GM06990 (cell line): ENCODE results near the gene AHRR.
A peak's percentile ranks its signal among the peaks of the same experiment; 100 is the strongest.

Experiments
- DNase-seq: peaks from one replicate; pipeline ENCODE4 v3.0.0-alpha.2; 2011; ENCODE audit not compliant: insufficient read length; ENCODE audit errors: extremely low read depth
- H3K27me3 ChIP-seq: replicated peaks from 2 replicates; pipeline ENCODE4 v1.6.0; 2011; ENCODE audit warnings: low read length; ENCODE audit not compliant: control insufficient read depth, insufficient read depth
- H3K36me3 ChIP-seq: 2 replicates; pipeline ENCODE4 v1.5.1; 2011; ENCODE audit warnings: low read length; ENCODE audit not compliant: control insufficient read depth, insufficient read depth
- H3K4me3 ChIP-seq: replicated peaks from 2 replicates; pipeline ENCODE4 v1.5.1; 2011; ENCODE audit warnings: low read depth, mild to moderate bottlenecking, control low read depth, low read length
- TF ChIP-seq, protein P1 (sequence below): IDR thresholded peaks from 2 replicates; pipeline ENCODE4 v1.5.1; 2011; ENCODE audit warnings: low read length, control low read depth, mild to moderate bottlenecking, inconsistent platforms; ENCODE audit not compliant: insufficient read depth, poor library complexity, severe bottlenecking

AHRR gene

DNA sequence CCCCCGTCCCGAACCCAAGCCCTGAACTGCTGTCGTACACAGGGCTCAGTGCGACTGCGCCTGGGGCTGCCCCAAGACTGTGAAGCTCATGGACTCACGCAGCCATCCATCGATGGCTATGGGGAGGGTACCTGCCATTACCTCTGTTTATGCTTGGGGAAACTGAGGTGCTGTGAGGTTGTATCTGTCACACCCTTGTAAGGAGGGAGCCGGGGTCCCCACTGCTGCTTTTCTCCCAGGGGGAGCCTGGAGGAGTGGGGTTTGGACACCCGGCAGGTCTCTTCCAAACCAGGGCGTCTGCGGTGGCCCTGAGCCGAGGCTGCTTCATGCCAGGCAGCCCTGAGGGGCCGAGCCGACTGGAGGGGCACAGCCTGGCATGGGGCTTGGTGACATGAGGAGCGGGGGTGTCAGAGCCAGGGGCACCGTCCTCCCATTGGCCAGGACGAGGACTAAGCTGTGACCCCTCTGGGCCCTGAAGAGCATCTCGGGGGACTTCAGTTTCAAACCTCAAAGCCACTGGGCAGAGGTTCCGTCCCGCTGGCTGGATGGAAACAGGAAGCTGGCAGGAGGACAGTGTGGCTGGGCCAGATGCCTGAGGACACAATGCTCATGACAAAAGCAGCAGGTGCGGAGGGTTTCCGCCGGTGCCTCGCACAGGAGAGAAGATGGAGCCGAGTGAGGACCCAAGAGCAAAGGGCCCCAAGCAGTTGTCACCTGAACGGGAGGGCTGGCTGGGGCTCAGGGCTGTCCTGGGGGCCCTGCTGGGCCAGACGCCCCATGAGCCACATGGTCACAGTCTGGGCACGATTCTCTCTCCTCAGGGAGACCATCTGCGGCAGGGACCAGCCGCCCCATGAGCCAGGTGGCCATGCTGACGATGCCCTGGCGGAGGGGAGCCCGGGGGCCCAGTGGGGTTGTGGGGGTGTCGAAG, 67.0 kb downstream of the AHRR start:
- DNase-seq, result no peak
- H3K36me3 ChIP-seq, result peaks cover 19% of the 10 kb centered on the region
- TF ChIP-seq, protein P1, sequence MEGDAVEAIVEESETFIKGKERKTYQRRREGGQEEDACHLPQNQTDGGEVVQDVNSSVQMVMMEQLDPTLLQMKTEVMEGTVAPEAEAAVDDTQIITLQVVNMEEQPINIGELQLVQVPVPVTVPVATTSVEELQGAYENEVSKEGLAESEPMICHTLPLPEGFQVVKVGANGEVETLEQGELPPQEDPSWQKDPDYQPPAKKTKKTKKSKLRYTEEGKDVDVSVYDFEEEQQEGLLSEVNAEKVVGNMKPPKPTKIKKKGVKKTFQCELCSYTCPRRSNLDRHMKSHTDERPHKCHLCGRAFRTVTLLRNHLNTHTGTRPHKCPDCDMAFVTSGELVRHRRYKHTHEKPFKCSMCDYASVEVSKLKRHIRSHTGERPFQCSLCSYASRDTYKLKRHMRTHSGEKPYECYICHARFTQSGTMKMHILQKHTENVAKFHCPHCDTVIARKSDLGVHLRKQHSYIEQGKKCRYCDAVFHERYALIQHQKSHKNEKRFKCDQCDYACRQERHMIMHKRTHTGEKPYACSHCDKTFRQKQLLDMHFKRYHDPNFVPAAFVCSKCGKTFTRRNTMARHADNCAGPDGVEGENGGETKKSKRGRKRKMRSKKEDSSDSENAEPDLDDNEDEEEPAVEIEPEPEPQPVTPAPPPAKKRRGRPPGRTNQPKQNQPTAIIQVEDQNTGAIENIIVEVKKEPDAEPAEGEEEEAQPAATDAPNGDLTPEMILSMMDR, result no peak

DNA sequence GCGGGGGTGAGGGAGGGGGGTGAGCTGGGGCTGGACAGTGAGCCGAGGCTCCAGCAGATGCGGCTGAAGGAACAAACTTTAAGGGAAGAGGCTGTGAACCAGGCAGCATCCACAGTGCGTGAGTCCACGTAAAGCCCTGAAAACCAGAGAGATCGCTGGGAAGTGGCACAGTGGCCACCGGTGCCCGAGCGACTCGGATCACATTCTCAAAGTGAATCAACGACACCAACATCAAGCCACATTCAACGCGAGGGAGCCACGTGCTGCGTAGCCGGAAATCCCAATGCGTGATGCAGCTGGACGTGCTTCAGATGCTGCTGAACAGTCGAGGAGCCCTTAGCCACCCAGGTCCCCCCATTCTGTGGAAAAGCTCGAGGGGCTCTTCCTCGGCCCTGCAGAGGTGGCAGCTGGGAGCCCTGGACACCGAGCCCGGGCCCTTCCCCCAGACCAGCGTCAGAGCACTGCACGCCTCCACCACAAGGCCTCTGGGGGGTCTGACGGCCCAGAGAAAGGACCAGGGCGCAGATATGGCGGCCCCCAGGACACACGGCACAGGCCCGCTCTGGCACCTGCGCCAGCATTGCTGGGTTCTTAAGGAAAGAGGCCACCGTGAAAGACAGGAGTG, 67.8 kb downstream of the AHRR start:
- no peaks in the 10 kb centered on the region for H3K27me3 ChIP-seq
- TF ChIP-seq, protein P1, result no peak
- H3K4me3 ChIP-seq, result no peak overlapping the region
- H3K36me3 ChIP-seq, result peaks cover 22% of the 10 kb centered on the region
- no peak for DNase-seq

More for the DNA sequence above, 67.0 kb downstream of the AHRR start:
- H3K4me3 ChIP-seq, result no peak overlapping the region
- H3K27me3 ChIP-seq, result no peaks in the 10 kb centered on the region

DNA sequence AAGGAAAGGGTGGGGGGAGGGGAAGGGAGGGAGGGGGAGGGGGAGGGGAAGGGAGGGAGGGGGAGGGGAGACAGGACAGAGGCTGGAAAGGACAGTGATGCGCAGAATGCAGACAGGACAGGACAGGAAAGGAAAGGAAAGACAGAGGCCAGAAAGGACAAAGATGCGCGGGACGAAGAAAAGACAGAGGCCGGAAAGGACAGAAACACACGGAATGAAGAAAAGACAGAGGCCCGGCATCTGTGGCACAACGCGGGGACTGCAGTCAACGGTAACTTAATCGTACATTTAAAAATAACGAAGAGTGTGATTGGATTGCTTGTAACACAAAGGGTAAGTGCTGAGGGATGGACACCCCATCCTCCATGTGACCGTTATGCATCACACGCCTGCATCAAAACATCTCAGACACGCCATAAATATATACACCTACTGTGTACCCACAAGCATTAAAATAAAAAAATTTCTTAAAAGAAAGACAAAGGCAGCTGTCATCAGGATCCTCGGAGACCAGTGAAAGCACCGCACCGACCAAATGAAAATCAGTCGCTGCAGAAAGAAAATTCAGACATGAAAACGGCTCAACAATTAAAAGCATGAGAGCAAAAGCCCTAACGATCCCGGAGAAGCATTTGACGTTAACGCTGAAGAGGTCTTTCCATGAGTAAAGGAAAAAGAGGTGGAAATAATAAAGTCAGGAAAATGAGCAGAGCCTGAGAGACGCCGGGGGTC, 68.5 kb downstream of the AHRR start:
- TF ChIP-seq, protein P1, result no peak
- Histone ChIP-seq H3K4me3 (no peak overlapping the region), H3K36me3 (peaks cover 22% of the 10 kb centered on the region), H3K27me3 (no peaks in the 10 kb centered on the region)
- no peak for DNase-seq

- TF ChIP-seq, protein P1, result no peak
- Histone ChIP-seq H3K36me3 (peaks cover 20% of the 10 kb centered on the region), H3K27me3 (no peaks in the 10 kb centered on the region), H3K4me3 (no peak overlapping the region)
- no peak for DNase-seq
Observed at GRCh38 chr5:390623-391491, 69.3 kb downstream of the AHRR start.

- Histone ChIP-seq H3K4me3 (0 out of 2 replicates have a peak overlapping the region, but pooled peaks have one; percentile 23), H3K27me3 (no peaks in the 10 kb centered on the region), H3K36me3 (peaks cover 15% of the 10 kb centered on the region)
- TF ChIP-seq, protein P1, result no peak
- peak; percentile 83 for DNase-seq
Observed at GRCh38 chr5:392431-392988, 71.0 kb downstream of the AHRR start.
